SK-N-SH treated with all-trans-retinoic acid at 6 μM for 48 hours (cell line): Measurements from ENCODE around the gene KLHL18.

Source experiments
- ISL1 ChIP-seq: fragments of 250-450 bp; sonication (Bioruptor Pico); IDR thresholded peaks from 2 replicates; pipeline ENCODE4 v2.1.2; 2022; ENCODE audit warnings: mild to moderate bottlenecking, moderate library complexity
- TCF4 ChIP-seq: fragments of 250-450 bp; sonication (Bioruptor Pico); IDR thresholded peaks from 2 replicates; pipeline ENCODE4 v1.8.0; 2021; ENCODE audit warnings: mild to moderate bottlenecking, moderate library complexity, borderline replicate concordance
- TF ChIP-seq, protein P1 (sequence below): fragments of 250-450 bp; sonication (Bioruptor Pico); IDR thresholded peaks from 2 replicates; pipeline ENCODE4 v1.8.0; 2020; ENCODE audit warnings: mild to moderate bottlenecking, moderate library complexity, borderline replicate concordance

DNA sequence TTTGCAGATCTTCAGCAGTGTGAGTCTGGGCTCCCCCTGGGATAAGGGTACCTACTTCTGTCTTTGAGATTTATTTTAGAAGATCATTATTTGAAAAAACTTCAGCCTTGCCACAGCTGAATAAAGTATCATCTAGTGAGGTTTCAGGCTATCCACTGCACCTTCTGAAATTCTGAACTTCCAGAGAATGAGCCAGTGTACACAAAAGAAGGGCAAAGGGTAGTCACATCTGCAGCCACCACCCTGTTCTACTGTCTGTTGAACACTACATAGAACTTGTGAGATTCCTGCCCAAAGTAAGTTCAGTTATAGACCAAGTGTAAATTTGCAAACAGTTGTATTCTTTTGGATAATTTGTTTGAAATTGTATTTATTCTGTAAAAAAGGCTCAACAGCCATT lies 60.1 kb downstream of the KLHL18 start:
- TF ChIP-seq ISL1 (no peak), TCF4 (CRISPR knock-in tag) (no peak)
- TF ChIP-seq, protein P1, sequence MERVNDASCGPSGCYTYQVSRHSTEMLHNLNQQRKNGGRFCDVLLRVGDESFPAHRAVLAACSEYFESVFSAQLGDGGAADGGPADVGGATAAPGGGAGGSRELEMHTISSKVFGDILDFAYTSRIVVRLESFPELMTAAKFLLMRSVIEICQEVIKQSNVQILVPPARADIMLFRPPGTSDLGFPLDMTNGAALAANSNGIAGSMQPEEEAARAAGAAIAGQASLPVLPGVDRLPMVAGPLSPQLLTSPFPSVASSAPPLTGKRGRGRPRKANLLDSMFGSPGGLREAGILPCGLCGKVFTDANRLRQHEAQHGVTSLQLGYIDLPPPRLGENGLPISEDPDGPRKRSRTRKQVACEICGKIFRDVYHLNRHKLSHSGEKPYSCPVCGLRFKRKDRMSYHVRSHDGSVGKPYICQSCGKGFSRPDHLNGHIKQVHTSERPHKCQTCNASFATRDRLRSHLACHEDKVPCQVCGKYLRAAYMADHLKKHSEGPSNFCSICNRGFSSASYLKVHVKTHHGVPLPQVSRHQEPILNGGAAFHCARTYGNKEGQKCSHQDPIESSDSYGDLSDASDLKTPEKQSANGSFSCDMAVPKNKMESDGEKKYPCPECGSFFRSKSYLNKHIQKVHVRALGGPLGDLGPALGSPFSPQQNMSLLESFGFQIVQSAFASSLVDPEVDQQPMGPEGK (CRISPR knock-in tag) = no peak
